Aortic smooth muscle cell (primary cell): ENCODE measurements around the gene OR6F1. TPM values are rescaled to one million over a fixed set of nuclear protein-coding genes. Genes with fewer than 3 reads are reported as not detected.

ENCODE experiments used
- total RNA-seq: library from RNA; depleted of rRNA; stranded (reverse); fragments of >200 nt; gene quantifications from 2 replicates; pipeline ENCODE4 v1.2.3, GENCODE V29; 2014

OR6F1 gene
- total RNA-seq = not detected in 2 replicates

GRCh38 chr1:247716546-247716945, at the start of gene OR6F1:
Gene OR6F1 (minus strand): TSS chr1:247716646. CDS start chr1:247712755, 3,891 bp downstream.

GRCh38 chr1:247760456-247760855, 44.0 kb upstream of the OR6F1 start, which contains the start of gene OR1C1:
Gene OR1C1 (minus strand): TSS chr1:247760556. CDS start chr1:247758406, 2,150 bp downstream.

GRCh38 chr1:247748041-247748440, 31.6 kb upstream of the OR6F1 start, which contains the start of gene OR14A2:
Gene OR14A2 (minus strand): TSS chr1:247748141.

GRCh38 chr1:247738315-247738714, 21.9 kb upstream of the OR6F1 start, which contains the start of gene OR14K1:
Gene OR14K1 (plus strand): TSS chr1:247738615. CDS start chr1:247738615, 0 bp downstream.

GRCh38 chr1:247679639-247680038, 36.8 kb downstream of the OR6F1 start, which contains the start of gene OR13G1:
Gene OR13G1 (minus strand): TSS chr1:247679739. CDS start chr1:247673041, 6,698 bp downstream.

Other genes with a start within 250 kb of the OR6F1 start
- not detected in 2 replicates for gene OR2C3, start 180.2 kb downstream of the OR6F1 start, total RNA-seq
- gene GCSAML, start 167.5 kb downstream of the OR6F1 start, total RNA-seq = not detected in 2 replicates
- not detected in 2 replicates for gene OR2G2, start 128.3 kb downstream of the OR6F1 start, total RNA-seq
- gene OR2G3, start 111.1 kb downstream of the OR6F1 start, total RNA-seq = 0.12 TPM in 1 of 2 replicates, not detected in the other
- gene OR13G1, start 36.9 kb downstream of the OR6F1 start, total RNA-seq = not detected in 2 replicates
- gene OR14K1, start 22.0 kb upstream of the OR6F1 start, total RNA-seq = not detected in 2 replicates
- gene OR14A2, start 31.5 kb upstream of the OR6F1 start, total RNA-seq = not detected in 2 replicates
- gene OR1C1, start 43.9 kb upstream of the OR6F1 start, total RNA-seq = not detected in 2 replicates
- gene OR14A16, start 107.5 kb upstream of the OR6F1 start, total RNA-seq = not detected in 2 replicates
- not detected in 2 replicates for gene OR11L1, start 125.2 kb upstream of the OR6F1 start, total RNA-seq
- 0.06 and 0.53 TPM in 2 replicates for gene TRIM58, start 140.5 kb upstream of the OR6F1 start, total RNA-seq
- gene OR2W3, start 178.9 kb upstream of the OR6F1 start, total RNA-seq = 0.26 TPM in 1 of 2 replicates, not detected in the other
- gene OR2T8, start 203.6 kb upstream of the OR6F1 start, total RNA-seq = not detected in 2 replicates
- not detected in 2 replicates for gene OR2AJ1, start 208.2 kb upstream of the OR6F1 start, total RNA-seq
- gene OR2L8, start 232.2 kb upstream of the OR6F1 start, total RNA-seq = not detected in 2 replicates
- not detected in 2 replicates for gene OR2AK2, start 248.6 kb upstream of the OR6F1 start, total RNA-seq